ENCODE results near the gene STIL. TPM values are rescaled to one million over a fixed set of nuclear protein-coding genes. Genes with fewer than 3 reads are reported as not detected.

The STIL gene
- total and polyA plus RNA-seq, 4 donors, result 0.85 to 5.9 (median 1.4) TPM

GRCh38 chr1:47210666-47211065 is 103.3 kb downstream of the STIL start:
- Histone ChIP-seq H3K4me3 (no peak overlapping the region), H3K27ac (ENCODE audit: low read depth in 1 of 2, low read length in 1 of 2) (no peak overlapping the region), H3K4me1 (ENCODE audit: control insufficient read depth in 5 of 5, insufficient read depth in 5 of 5, low read length in 5 of 5) (peaks cover 0 to 6% (median 0%) of the 10 kb centered on the region in 5 donors), H3K36me3 (ENCODE audit: control insufficient read depth in 4 of 4, insufficient read depth in 4 of 4, low read length in 4 of 4) (no peaks in the 10 kb centered on the region), H3K27me3 (ENCODE audit: control insufficient read depth in 3 of 3, insufficient read depth in 3 of 3, low read length in 2 of 3) (peaks cover 0 to 18% (median 0%) of the 10 kb centered on the region in 3 donors), H3K9me3 (ENCODE audit: control insufficient read depth in 4 of 4, insufficient read depth in 3 of 4, low read length in 3 of 4) (no peaks in the 10 kb centered on the region), H3K9ac (ENCODE audit: insufficient read depth in 1 of 2, low read length in 2 of 2) (no peak overlapping the region)
- 76 to 77% methylated on average over 3 of the region's 3 CpGs for WGBS, 2 donors
- TF ChIP-seq CTCF (IDR thresholded peaks at IDR 0.05; ENCODE audit: control extremely low read depth, extremely low read depth), result no peak
- ATAC-seq (ENCODE audit: insufficient read depth, low FRiP score), result no peak
- no peak for DNase-seq

DNA sequence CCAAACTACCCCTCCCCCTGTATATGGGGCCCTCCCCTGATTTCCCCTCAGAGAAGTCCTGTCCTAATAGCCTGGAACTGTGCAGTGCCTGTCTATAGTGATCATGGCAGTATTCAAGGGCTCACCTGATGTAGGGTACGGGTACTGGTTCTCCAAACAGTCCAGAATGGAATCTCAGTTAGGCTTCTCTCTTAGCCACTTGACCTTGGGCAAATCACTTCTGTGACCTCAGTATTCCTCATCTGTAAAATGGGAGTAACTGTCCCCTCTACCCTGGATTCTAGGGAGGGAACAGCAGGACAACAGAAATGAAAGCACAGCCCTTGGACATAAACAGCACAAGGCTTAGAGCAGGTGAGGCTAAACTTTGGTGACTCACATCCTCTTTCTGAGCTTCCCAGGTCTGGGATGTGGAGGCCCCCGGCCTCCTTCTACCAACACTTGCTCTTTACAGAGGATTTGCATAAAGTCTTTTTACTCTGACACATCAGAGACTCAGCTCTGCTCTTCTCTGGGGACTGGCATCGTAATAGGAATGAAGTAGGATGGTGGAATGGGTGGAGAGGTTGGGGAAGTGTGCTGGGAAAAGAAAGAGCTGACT is 104.1 kb downstream of the STIL start:
- Histone ChIP-seq H3K9ac (ENCODE audit: insufficient read depth in 1 of 2, low read length in 2 of 2) (no peak overlapping the region), H3K36me3 (ENCODE audit: control insufficient read depth in 4 of 4, insufficient read depth in 4 of 4, low read length in 4 of 4) (no peaks in the 10 kb centered on the region), H3K4me1 (ENCODE audit: control insufficient read depth in 5 of 5, insufficient read depth in 5 of 5, low read length in 5 of 5) (peaks cover 0 to 6% (median 0%) of the 10 kb centered on the region in 5 donors), H3K4me3 (no peak overlapping the region), H3K27ac (ENCODE audit: low read depth in 1 of 2, low read length in 1 of 2) (no peak overlapping the region), H3K9me3 (ENCODE audit: control insufficient read depth in 4 of 4, insufficient read depth in 3 of 4, low read length in 3 of 4) (no peaks in the 10 kb centered on the region), H3K27me3 (ENCODE audit: control insufficient read depth in 3 of 3, insufficient read depth in 3 of 3, low read length in 2 of 3) (peaks cover 0 to 20% (median 0%) of the 10 kb centered on the region in 3 donors)
- no peak for DNase-seq
- no peak for ATAC-seq (ENCODE audit: insufficient read depth, low FRiP score)
- no peak for TF ChIP-seq CTCF (IDR thresholded peaks at IDR 0.05; ENCODE audit: control extremely low read depth, extremely low read depth)
- 80 to 87% methylated on average over 3 of the region's 3 CpGs for WGBS, 2 donors

DNA sequence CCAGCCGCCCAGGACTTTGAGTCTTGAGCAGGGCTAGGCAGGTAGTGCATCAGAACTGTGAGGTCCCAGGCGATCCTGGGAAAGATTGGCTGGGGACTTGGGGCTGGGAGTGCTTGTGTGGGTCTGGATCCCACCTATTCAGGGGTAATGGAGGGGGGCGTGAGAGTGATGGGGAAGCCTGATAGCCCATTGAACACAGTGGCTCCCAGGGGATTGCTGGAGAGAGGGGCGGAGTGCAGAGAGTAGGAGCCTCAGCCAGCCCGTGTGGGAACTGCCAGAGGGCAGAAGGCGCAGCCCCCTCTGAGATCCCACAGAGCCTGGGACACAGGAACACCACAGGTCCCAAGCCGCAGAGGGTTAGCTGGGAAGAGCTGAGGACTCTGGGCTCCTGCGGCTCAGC is 104.9 kb downstream of the STIL start:
- H3K27me3 ChIP-seq (ENCODE audit: control insufficient read depth in 3 of 3, insufficient read depth in 3 of 3, low read length in 2 of 3), result peaks cover 0 to 24% (median 0%) of the 10 kb centered on the region in 3 donors
- no peak for DNase-seq
- WGBS, 2 donors, result 67 to 84% methylated on average over 8 of the region's 8 CpGs

More for the DNA sequence above, 104.9 kb downstream of the STIL start:
- no peaks in the 10 kb centered on the region for H3K9me3 ChIP-seq (ENCODE audit: control insufficient read depth in 4 of 4, insufficient read depth in 3 of 4, low read length in 3 of 4)
- no peak for ATAC-seq (ENCODE audit: insufficient read depth, low FRiP score)
- peaks cover 0 to 6% (median 0%) of the 10 kb centered on the region in 5 donors for H3K4me1 ChIP-seq (ENCODE audit: control insufficient read depth in 5 of 5, insufficient read depth in 5 of 5, low read length in 5 of 5)
- TF ChIP-seq CTCF (IDR thresholded peaks at IDR 0.05; ENCODE audit: control extremely low read depth, extremely low read depth), result no peak
- H3K36me3 ChIP-seq (ENCODE audit: control insufficient read depth in 4 of 4, insufficient read depth in 4 of 4, low read length in 4 of 4), result no peaks in the 10 kb centered on the region
- no peak overlapping the region for H3K27ac ChIP-seq (ENCODE audit: low read depth in 1 of 2, low read length in 1 of 2)
- no peak overlapping the region for H3K9ac ChIP-seq (ENCODE audit: insufficient read depth in 1 of 2, low read length in 2 of 2)
- H3K4me3 ChIP-seq, result no peak overlapping the region

Data from lung (tissue), 12 donors.